PC-3 (cell line): ENCODE data around the gene HEPACAM2. TPM values are rescaled to one million over a fixed set of nuclear protein-coding genes. Genes with fewer than 3 reads are reported as not detected.

Source experiments
- ATAC-seq: fragments of 200-7000 bp; cut with Tn5 transposase; 2 replicates; pipeline ENCODE4 v1.9.1; 2020; ENCODE audit warnings: mild to moderate bottlenecking, moderate library complexity
- BruUV-seq: library from RNA; stranded (reverse); fragments of 400-500 nt; replicated peaks from 2 replicates; lab custom pipeline; 2021; lab: Mats Ljungman, UMichigan
- CTCF ChIA-PET: fragments of 300-600 bp; sonication (Branson Sonifier 250); formaldehyde crosslinking; loops from one replicate; lab custom pipeline; 2022; ENCODE audit warnings: antibody characterized with exemption; lab: Charles Lee
- POLR2A ChIA-PET: fragments of 300-600 bp; sonication (Branson Sonifier 250); formaldehyde crosslinking; loops from one replicate; lab custom pipeline; 2022; ENCODE audit warnings: antibody characterized with exemption; ENCODE audit not compliant: unreplicated experiment; lab: Charles Lee
- DNase-seq: peaks from one replicate; pipeline ENCODE4 v3.0.0-alpha.2; 2015
- H2AFZ ChIP-seq: fragments of 300-600 bp; sonication (generic); 2 replicates; pipeline ENCODE4 v1.6.0; 2016; ENCODE audit warnings: antibody characterized with exemption, low read length
- H3F3A ChIP-seq: fragments of 300-600 bp; sonication (generic); one replicate; pipeline ENCODE4 v1.6.0; 2017; ENCODE audit warnings: antibody characterized with exemption, low read length, control low read depth, mild to moderate bottlenecking; ENCODE audit not compliant: unreplicated experiment
- H3K27ac ChIP-seq: fragments of 300-600 bp; sonication (generic); 2 replicates; pipeline ENCODE4 v1.5.1; 2016; ENCODE audit warnings: mild to moderate bottlenecking, low read length
- H3K27me3 ChIP-seq: fragments of 300-600 bp; sonication (generic); 2 replicates; pipeline ENCODE4 v1.6.1; 2016; ENCODE audit warnings: low read length, mixed read lengths
- H3K36me3 ChIP-seq: fragments of 300-600 bp; sonication (generic); 2 replicates; pipeline ENCODE4 v1.6.1; 2016; ENCODE audit warnings: low read depth, mixed run types, low read length, mixed read lengths
- H3K4me1 ChIP-seq: fragments of 300-600 bp; sonication (generic); 2 replicates; pipeline ENCODE4 v1.5.1; 2016; ENCODE audit warnings: low read length; ENCODE audit not compliant: insufficient read depth
- H3K4me2 ChIP-seq: fragments of 300-600 bp; sonication (generic); 2 replicates; pipeline ENCODE4 v1.6.0; 2016; ENCODE audit warnings: low read length
- H3K4me3 ChIP-seq: fragments of 300-600 bp; sonication (generic); 2 replicates; pipeline ENCODE4 v1.5.1; 2016; ENCODE audit warnings: mild to moderate bottlenecking, low read length, mixed read lengths
- H3K79me2 ChIP-seq: fragments of 300-600 bp; sonication (generic); 2 replicates; pipeline ENCODE4 v1.6.1; 2017; ENCODE audit warnings: low read length, mixed read lengths
- H3K9ac ChIP-seq: fragments of 300-600 bp; sonication (generic); 2 replicates; pipeline ENCODE4 v1.6.0; 2016; ENCODE audit warnings: mild to moderate bottlenecking, low read length
- H3K9me2 ChIP-seq: fragments of 300-600 bp; sonication (generic); replicated peaks from 2 replicates; pipeline ENCODE4 v1.6.1; 2016; ENCODE audit warnings: mixed run types, low read length, mixed read lengths
- H3K9me3 ChIP-seq: fragments of 300-600 bp; sonication (generic); 2 replicates; pipeline ENCODE4 v1.6.1; 2016; ENCODE audit warnings: low read length, mixed read lengths
- H4K20me1 ChIP-seq: fragments of 300-600 bp; sonication (generic); 2 replicates; pipeline ENCODE4 v1.6.1; 2016; ENCODE audit warnings: low read length, mixed read lengths
- CTCF ChIP-seq: fragments of 300-600 bp; sonication (generic); conservative IDR thresholded peaks from 2 replicates; pipeline ENCODE4 v1.5.1; 2017; ENCODE audit warnings: antibody characterized with exemption, low read depth, mild to moderate bottlenecking, low read length
- EZH2 ChIP-seq: fragments of 300-600 bp; sonication (generic); IDR thresholded peaks from one replicate; pipeline ENCODE4 v1.6.1; 2017; ENCODE audit warnings: antibody characterized with exemption, mild to moderate bottlenecking, low read length; ENCODE audit not compliant: unreplicated experiment
- EZH2phosphoT487 ChIP-seq: fragments of 300-600 bp; sonication (generic); IDR thresholded peaks from 2 replicates; pipeline ENCODE4 v1.6.1; 2018; ENCODE audit warnings: mild to moderate bottlenecking, antibody characterized with exemption, low read length, borderline replicate concordance
- intact Hi-C: fragments of 100-400 bp; cut with micrococcal nuclease; formaldehyde crosslinking; loops from 2 replicates; pipeline ENCODE4 v1.9.0; 2023
- total RNA-seq: library from RNA; depleted of rRNA; stranded (reverse); fragments of >200 nt; gene quantifications from 2 replicates; pipeline ENCODE4 v1.2.3, GENCODE V29; 2014

Gene HEPACAM2
- total RNA-seq, 1 experiment from 2014 or later, result not detected

- TF ChIP-seq CTCF (no peak), EZH2 (no peak), EZH2phosphoT487 (no peak)
- Histone ChIP-seq H3K27me3 (no peaks in the 10 kb centered on the region), H2AFZ (no peak overlapping the region), H3K9me3 (no peaks in the 10 kb centered on the region), H3F3A (no peaks in the 10 kb centered on the region), H3K36me3 (no peaks in the 10 kb centered on the region), H4K20me1 (no peaks in the 10 kb centered on the region), H3K4me2 (no peak overlapping the region), H3K27ac (peak overlapping the region; percentile 35), H3K4me3 (no peak overlapping the region), H3K79me2 (no peaks in the 10 kb centered on the region), H3K4me1 (peaks cover 18% of the 10 kb centered on the region), H3K9me2 (no peaks in the 10 kb centered on the region), H3K9ac (no peak overlapping the region)
- ATAC-seq (peak; percentile 49), DNase-seq (peak; percentile 17)
- intact Hi-C loops, result loop anchor here (2.0 kb wide), 1 partner anchor 24 kb away; no protein-coding TSS in a partner anchor
- no TSS peak for BruUV-seq
- ChIA-PET CTCF (no interaction called here), POLR2A (no interaction called here)
These were observed 21.2 kb downstream of the HEPACAM2 start for GRCh38 chr7:93205046-93205445.

- Histone ChIP-seq H3F3A (no peaks in the 10 kb centered on the region), H3K79me2 (no peaks in the 10 kb centered on the region), H3K9me3 (no peaks in the 10 kb centered on the region), H3K4me2 (no peak overlapping the region), H3K27ac (peak overlapping the region; percentile 8; the same call in 1 of the 2 replicates), H3K27me3 (no peaks in the 10 kb centered on the region), H2AFZ (peak overlapping the region; percentile 15; the same call in 1 of the 2 replicates), H3K4me3 (no peak overlapping the region), H4K20me1 (no peaks in the 10 kb centered on the region), H3K4me1 (peaks cover 18% of the 10 kb centered on the region), H3K9me2 (no peaks in the 10 kb centered on the region), H3K36me3 (no peaks in the 10 kb centered on the region), H3K9ac (no peak overlapping the region)
- ChIA-PET POLR2A (no interaction called here), CTCF (interaction anchor here (0.6 kb wide), 1 partner anchor 18 kb away, joined by 3 read pairs; no protein-coding TSS in a partner anchor)
- TF ChIP-seq EZH2 (no peak), CTCF (no peak), EZH2phosphoT487 (no peak)
- peak; percentile 41 for DNase-seq
- BruUV-seq, result no TSS peak
- peak; percentile 87 for ATAC-seq
- intact Hi-C loops, result loop anchor here (1.0 to 2.0 kb wide), 3 partner anchors 9 to 25 kb away; no protein-coding TSS in a partner anchor
These were observed 22.8 kb downstream of the HEPACAM2 start for GRCh38 chr7:93203496-93203895.

- Histone ChIP-seq H3K9me3 (no peaks in the 10 kb centered on the region), H3K79me2 (no peaks in the 10 kb centered on the region), H3F3A (no peaks in the 10 kb centered on the region), H2AFZ (peak overlapping the region; percentile 15; the same call in 1 of the 2 replicates), H4K20me1 (no peaks in the 10 kb centered on the region), H3K27me3 (no peaks in the 10 kb centered on the region), H3K36me3 (no peaks in the 10 kb centered on the region), H3K4me1 (peaks cover 18% of the 10 kb centered on the region), H3K9me2 (no peaks in the 10 kb centered on the region), H3K9ac (no peak overlapping the region), H3K27ac (peak overlapping the region; percentile 8; the same call in 1 of the 2 replicates), H3K4me2 (no peak overlapping the region), H3K4me3 (no peak overlapping the region)
- TF ChIP-seq EZH2phosphoT487 (no peak), CTCF (no peak), EZH2 (no peak)
- CTCF ChIA-PET, result no interaction called here
- TSS peak; percentile 71 for BruUV-seq
- ATAC-seq, result no peak
- intact Hi-C loops, result loop anchor here (1.0 to 2.0 kb wide), 3 partner anchors 8 to 24 kb away; no protein-coding TSS in a partner anchor
- POLR2A ChIA-PET, result no interaction called here
- DNase-seq, result no peak
These were observed 23.5 kb downstream of the HEPACAM2 start for GRCh38 chr7:93202594-93203250.
